Measurements from ENCODE around the gene MICAL3.

MICAL3 gene

DNA sequence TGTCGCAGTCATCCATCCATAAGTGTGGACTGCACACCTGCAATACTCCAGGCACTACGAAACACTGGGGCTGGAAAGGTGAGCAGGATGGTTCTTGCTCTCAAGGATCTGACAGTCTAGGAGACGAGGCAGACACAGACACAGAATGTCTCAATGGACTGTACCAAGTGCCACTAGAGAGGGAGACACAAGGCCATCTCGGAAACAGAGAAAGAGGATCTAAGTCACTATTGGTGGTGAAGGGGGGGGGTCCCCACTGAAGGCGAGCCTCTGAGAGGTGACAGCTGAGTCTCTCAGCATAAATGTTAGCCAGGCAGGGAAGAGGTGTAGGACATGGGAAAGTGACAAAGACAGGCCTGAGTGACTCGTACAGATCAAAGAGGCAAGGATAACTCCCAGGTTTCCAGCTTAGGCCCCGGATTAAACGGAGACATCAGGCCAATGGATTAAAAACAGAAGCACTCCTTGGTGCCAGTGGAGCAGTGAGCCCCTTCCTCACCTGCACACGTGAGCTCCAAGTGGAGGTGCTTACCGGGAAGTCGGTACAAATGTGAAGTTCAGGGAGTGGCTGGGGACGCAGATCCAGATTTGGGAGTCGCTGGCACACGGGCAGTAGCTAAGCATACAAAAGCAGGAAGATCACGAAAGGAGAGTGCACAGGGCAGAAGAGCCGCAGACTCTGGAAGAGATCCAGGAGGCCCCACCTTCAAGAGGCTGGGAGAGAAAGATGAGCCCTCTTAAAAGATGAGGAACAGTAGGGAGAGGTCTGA is 117.2 kb downstream of the MICAL3 start:
- no peak for DNase-seq

DNA sequence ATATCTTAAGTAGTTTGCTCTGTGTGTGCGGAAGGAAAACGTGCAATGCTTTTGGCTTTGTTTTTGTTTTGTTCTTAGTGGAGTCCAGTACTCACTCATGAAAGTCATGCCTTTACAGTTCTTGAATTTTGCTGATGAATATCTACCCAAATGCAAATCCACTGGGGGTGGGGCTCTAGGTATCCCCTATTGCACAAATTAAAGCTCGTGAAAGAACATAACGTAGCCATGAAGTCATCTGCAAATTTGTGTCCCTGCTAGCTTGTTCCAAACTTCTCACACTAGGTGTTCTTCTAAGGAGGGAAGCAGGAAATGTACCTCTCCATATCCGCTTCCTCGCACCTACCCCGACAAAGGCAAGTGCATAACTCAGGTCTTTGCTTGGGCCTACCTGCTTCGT is 118.9 kb downstream of the MICAL3 start:
- DNase-seq: no peak

GRCh38 chr22:17903564-17904295 is 120.6 kb downstream of the MICAL3 start:
- DNase-seq: no peak

DNA sequence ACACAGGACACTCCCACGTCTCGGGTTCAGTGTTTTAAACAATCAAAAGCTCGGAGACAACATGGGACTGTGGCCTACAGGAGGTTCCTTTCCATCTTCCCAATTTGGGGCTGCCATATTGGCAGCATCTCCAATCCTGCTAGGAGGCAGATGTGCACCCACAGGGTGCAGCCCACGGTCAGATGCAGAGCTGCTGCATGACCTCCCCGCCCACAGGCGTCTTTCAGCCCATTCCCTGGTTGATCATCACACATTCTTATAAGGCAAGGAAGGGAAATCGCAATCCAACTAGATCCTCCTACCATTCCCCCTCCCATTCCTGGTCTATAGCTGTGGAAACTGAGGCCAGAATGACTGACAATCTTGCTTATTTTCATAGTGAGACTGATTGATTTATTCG is 121.4 kb downstream of the MICAL3 start:
- no peak for DNase-seq

- DNase-seq: no peak
Measured at GRCh38 chr22:17898375-17898774, 126.0 kb downstream of the MICAL3 start.

DNA sequence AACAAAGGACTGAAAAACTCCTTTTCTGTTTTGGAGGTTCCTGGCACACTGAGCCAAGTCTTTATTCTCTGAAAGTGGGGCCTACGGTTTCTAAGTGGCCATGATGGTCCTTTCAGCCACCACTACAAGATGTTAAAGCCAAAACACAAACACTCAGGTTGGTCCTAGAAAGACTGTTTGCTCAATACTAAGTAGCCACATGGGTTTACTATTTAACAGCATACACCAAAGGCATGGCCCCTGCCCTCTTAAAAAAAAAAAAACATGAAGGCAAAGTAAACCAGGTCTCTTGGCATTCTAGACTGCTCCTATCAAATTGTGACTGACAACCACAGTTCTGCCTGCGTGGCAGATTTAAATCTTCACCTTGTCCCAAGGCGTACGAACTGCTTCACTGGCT is 126.5 kb downstream of the MICAL3 start:
- DNase-seq: no peak

DNA sequence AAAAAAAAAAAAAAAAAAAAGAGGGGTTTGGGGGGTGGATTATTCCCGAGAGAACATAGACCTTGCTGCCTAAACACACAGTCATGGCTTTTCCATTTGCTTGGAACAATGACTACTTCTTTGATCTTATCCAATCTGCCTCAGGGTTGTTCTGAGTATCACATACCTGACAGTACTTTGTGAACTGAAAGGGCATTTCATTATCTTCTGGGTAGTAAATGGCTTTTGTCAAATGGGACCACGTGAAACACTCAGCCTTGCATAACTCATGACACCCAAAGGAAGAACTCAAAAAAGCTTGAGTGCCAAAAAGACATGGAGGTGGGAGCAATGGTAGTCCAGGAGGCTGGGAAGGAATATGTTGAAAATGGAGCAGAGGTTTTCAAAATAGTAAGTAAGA is 126.9 kb downstream of the MICAL3 start:
- no peak for DNase-seq

DNA sequence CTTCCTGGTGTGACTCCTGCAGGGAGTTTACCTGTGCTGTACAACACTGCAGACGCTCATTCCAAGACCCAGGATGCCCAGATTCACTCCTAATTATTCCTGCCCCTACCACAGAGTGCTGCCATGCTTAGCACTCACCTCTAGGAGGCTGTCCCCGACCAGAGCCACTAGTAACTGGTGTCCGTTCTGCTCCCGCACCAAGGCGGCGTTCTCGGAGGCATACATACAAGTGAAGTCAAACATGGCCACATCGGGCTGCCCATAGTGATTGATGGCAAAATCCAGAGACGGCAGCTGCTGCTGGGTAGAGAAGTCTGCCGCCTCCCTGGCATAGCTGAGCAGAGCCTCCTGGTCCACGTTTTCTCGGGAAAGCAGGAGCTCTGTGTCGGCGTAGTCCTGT is 127.8 kb downstream of the MICAL3 start:
- DNase-seq: no peak

DNA sequence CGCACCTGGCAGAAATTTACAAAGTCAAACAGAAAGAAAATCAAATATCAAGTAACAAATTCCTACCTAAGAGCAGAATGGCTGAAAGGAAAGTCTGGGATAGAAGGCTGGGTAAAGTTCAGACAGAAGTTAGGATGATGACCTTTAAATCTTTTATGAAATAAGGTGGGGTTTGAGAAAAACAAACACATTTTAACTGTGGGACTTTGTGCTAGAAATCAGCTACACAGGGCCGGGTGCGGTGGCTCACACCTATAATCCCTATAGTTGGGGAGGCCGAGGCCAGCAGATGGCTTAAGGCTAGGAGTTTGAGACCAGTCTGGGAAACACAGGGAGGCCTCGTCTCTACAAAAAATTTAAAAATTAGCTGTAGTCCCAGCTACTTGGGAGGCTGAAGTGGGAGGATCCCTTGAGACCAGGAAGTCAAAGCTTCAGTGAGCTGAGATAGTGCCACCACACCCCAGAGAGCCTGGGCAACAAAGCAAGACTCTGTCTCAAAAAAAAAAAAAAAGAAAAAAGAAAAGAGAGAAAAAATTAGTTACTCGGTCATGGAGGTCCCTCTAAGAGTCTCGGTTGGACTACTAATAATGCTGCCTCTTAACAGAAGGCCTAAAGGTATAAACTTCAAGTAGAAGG is 130.3 kb downstream of the MICAL3 start:
- no peak for DNase-seq

DNA sequence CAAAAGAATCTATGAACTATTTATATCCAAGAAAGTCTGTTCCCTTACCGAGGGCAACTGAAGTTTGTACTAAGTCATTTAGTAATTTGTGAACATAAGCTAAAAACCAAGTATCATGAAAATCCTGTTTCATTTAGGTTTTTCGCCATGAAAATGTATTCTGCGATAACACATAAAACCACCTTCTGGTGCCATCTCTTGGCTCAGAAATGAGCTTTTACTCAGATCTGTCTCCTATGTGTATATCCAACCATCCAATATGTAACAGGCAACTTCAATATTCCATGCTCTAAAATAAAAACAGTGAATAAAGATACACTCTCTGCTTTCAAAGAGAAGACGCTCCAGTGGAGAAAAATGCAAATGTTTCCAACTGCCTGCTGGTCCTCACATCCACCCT is 132.0 kb downstream of the MICAL3 start:
- no peak for DNase-seq

DNA sequence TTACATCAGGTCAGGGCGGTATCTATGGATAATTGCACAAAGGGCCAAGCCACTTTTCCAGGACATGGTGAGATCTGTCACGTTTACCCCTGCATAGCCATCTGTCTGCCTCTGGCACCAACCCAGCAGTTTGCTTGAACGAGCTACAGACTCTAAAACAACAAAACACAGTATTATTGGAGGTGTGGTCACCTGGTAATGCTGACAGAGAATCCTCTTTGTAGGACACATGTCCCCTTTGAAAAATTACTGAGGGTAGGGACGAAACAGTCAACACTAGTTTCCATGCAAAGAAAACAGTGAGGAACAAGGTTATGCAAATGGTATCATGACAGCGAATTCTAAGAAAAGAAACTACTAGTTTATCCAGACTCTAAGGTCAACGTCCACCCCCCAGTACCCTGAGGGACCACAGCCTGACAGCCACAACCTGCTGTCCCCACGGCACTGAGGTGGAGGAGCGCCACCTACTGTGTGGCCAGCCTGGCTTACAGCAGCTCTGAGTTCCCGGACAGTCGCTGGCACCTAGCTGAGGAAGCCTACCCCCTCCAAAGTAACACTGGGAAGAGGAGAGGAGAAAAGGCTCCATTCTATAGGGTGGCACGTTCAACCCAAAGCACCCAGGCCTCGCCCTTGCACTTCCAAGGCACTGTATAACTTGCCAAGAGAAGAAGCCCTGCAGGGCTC is 132.7 kb downstream of the MICAL3 start:
- DNase-seq: no peak

DNA sequence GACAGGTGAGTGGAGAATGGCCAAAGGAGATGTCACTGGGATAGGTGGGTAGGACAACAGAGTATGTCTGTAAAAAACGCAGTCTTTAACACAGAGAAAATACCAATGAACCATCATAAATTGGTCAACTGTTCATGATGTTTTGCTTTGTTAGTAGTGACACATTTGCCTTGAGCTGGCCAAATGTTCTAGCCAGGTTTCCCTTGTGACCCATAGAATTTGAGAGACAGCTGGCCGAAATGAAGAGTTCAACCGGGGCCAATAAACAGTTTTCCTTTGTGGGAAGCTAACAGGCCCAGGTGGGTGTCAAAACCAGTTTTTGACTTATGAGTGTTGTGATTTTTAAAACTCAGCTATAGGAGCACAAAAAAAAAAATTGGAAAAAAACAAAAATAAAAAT is 133.5 kb downstream of the MICAL3 start:
- DNase-seq: no peak

DNA sequence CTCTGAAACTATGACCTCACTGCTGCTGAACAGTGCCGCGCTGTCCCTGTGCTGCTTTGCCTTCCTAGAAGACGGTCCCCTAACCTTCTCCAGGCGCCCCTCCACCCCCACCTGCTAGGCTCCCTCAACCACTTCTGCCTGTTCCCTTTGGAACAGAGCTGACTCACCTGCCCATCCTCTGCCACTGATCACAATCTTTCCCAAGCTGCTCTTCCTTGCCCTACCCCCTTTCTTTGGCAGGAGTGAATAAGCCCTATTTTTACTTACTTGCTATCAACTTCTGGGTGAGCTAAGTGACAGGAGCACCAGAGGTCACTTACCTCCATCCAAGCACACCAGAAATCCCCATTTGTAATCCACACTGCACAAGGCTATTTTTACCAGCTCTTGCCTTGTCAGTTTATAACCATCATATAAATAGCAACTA is 134.1 kb downstream of the MICAL3 start:
- DNase-seq: no peak

DNA sequence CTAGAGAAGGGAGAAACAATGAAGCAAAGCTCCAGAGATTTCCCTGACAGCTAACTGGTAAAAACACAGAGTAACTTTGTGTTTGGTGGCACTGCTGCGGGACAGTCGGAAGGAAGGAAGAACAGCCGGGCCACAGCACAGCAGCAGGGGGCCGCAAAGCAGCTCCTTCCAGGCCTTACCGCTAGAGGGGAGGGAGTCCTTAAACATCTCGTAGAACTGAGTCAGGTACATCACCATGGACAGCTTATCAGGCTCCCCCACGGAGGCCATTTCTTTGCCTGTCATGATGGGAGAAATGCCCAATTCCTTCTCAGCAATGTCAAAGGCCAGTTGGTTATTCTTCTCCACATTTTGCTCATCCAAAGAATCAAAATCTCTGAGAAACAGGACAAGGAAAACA is 135.5 kb downstream of the MICAL3 start:
- no peak for DNase-seq

DNA sequence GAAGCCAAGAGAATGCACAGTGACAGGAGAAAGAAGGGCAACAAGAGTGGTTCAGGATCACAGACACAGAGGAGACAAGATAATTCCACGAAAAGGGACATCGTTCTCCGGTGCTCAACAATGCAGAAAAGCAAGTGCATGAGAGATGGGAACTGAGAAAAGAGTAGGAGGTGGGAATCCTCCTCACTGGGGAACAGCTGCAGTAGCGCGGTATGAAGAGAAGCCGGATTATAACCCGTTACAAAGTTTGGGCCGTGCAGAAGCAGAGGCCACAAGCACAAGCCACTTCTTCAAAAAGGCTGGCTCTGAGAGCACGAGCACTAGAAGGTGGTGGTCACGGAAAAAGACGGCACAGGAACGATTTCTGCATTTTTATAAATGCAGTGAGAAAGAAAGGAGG is 135.9 kb downstream of the MICAL3 start:
- DNase-seq: no peak

DNA sequence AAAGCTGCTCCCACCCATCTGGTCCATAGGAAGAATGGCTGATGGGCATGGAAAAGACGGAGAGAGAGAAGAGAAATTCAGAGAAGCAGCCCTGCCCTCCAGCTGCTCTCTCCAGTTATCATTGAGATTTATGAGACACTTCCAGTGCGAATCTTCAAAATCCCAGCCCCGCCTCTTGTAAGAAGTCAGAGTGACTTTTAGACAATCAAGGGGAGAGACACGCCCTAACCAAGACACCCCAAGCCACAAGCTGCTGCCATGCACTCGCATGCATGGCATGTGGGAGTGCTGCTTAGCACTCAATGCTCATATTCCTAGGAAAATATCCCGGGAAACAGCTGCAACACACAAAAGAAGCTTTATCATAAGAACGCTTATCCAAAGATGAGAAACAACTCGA is 139.5 kb downstream of the MICAL3 start:
- DNase-seq: no peak

GRCh38 chr22:17884084-17884483 is 140.3 kb downstream of the MICAL3 start:
- DNase-seq: no peak

DNA sequence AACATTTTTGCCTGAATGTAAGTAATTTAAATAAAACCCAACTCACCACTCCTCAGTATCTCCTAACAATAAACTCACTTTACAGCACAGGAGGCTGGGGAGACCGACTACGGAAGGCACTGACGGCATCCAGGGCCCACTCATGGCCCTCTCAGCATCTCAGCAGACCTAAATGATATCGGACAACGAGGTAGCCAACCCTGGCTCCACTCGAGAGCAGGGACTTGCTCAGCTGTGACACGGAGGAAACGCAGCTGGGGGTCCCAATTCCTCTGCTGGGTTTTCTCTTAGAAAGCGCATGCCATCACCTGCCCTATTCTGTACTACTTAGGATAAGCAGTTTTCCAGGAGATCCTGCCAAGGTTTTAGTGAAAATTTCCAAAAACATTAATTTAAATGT is 141.0 kb downstream of the MICAL3 start:
- no peak for DNase-seq

DNA sequence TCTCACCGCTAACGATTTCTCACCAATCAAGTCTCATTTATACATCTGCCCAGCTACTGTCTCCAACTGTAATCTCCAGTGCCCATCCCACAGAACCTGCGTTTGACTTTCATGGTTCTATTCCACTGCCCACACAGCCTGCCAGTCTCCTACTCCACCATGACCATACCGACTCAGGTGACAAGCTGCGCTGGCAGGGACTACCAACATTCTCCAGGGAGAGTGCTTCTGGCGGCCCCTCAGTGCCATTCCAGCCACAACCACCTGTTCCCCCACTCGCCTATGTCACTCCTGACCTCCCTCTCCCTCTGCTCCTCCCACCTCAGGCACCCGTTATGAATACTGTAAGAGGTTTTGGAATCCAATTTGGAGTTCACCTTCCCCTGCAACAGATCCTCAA is 141.6 kb downstream of the MICAL3 start:
- DNase-seq: no peak

- no peak for DNase-seq
Measured at GRCh38 chr22:17882162-17882561, 142.2 kb downstream of the MICAL3 start.

DNA sequence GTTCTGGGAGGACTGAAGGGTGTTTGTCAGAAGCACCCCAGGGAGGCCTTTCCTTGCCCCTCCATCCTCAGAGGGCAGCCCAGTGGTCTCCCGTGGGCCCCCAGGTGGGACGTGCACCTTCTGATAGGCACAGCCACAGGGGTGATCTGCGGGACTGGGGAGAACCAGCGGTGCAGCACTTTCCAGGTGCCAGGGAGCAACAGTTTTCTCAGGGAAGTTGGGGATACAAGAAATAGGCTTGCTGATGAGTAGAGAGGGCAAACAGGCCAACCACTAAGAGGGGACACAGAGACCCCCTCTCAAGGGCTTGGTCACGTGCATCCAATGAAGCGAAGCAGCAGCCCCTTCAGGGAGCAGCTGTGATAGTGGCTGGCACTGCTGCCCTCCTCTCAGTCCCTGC is 143.0 kb downstream of the MICAL3 start:
- DNase-seq: no peak

GRCh38 chr22:17880468-17880867 is 143.9 kb downstream of the MICAL3 start:
- no peak for DNase-seq

GRCh38 chr22:17880020-17880419 is 144.3 kb downstream of the MICAL3 start:
- no peak for DNase-seq

DNA sequence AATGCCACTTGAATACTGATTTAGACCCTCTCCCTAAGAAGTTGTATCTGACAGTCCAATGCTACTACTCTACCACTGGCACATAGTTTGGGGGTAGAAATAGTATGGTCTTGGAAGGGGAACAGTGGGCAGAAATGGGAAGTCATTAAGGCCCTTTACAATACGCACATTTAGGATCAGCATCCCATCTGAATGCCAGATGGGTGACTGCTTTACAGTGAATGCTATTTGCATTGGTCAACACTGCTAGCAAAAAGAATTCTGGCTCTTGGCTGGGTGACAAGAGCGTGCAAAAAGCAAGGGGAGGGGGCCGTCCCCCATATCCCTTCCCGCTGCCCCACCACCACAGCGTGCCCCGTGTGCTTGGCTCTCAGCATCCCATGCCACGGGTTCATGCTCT is 145.4 kb downstream of the MICAL3 start:
- DNase-seq: no peak

All from activated CD4-positive, alpha-beta T cell treated with anti-CD3 and anti-CD28 coated beads, Interleukin-2, amount 50 U/mL, for 1 hour (primary cell).